GM19043 (cell line): Measurements from ENCODE around the gene CST9.

Source experiments
- ATAC-seq: cut with Tn5 transposase; IDR thresholded peaks from one replicate; pipeline ENCODE4 v1.9.1; 2021; ENCODE audit warnings: low read depth; ENCODE audit not compliant: unreplicated experiment

The CST9 gene

DNA sequence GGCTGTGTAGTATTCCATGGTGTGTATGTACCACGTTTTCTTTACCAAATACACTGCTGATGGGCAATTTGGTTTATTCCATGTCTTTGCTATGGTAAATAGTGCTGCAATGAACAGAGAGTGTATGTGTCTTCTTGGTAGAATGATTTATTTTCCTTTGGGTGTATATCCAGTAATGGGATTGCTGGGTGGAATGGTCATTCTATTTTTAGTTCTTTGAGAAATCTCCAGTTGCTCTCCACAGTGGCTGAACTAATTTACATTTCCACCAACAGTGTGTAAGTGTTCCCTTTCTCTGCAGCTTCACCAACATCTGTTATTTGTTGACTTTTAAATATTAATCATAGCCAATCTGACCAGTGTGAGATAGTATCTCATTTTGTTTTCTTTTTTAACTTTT lies 51.3 kb downstream of the CST9 start:
- ATAC-seq = no peak
